ENCODE measurements around the gene CEP41. TPM values are rescaled to one million over a fixed set of nuclear protein-coding genes. Genes with fewer than 3 reads are reported as not detected.

The CEP41 gene
- total RNA-seq, 1 donor from 2014 or later: 16.4 TPM

DNA sequence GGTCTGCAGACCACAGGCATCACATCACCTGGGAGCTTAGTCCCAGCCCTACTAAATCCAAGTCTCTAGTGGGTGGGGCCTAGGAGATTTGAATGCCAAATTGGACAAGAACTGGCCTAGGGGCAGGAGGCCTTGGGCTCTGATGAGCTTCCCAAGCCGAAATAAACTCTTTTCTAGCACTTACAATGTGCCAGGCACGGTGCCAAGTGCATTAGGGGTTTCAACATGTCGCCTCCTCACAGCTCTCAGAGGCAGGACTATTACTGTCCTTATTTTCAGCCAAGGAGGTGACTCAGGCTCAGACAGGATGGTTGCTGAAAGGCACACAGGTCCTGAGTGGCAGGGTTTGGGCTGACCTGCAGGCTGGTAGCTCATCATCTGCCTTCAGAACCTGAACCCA lies 69.8 kb downstream of the CEP41 start:
- peak overlapping the region; percentile 98 for H3K27ac Mint-ChIP-seq (ENCODE audit: unreplicated experiment)
- peaks cover 4% of the 10 kb centered on the region for H3K9me3 Mint-ChIP-seq (ENCODE audit: unreplicated experiment)
- peaks cover 73% of the 10 kb centered on the region for H3K4me1 Mint-ChIP-seq (ENCODE audit: unreplicated experiment)
- H3K27me3 Mint-ChIP-seq (ENCODE audit: unreplicated experiment): no peaks in the 10 kb centered on the region
- no peak for DNase-seq (ENCODE audit: extremely low spot score, unreplicated experiment)
- TF ChIP-seq, protein P1, sequence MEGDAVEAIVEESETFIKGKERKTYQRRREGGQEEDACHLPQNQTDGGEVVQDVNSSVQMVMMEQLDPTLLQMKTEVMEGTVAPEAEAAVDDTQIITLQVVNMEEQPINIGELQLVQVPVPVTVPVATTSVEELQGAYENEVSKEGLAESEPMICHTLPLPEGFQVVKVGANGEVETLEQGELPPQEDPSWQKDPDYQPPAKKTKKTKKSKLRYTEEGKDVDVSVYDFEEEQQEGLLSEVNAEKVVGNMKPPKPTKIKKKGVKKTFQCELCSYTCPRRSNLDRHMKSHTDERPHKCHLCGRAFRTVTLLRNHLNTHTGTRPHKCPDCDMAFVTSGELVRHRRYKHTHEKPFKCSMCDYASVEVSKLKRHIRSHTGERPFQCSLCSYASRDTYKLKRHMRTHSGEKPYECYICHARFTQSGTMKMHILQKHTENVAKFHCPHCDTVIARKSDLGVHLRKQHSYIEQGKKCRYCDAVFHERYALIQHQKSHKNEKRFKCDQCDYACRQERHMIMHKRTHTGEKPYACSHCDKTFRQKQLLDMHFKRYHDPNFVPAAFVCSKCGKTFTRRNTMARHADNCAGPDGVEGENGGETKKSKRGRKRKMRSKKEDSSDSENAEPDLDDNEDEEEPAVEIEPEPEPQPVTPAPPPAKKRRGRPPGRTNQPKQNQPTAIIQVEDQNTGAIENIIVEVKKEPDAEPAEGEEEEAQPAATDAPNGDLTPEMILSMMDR (IDR thresholded peaks at IDR 0.05): no peak
- no peak overlapping the region for H3K4me3 Mint-ChIP-seq (ENCODE audit: unreplicated experiment)
- peaks cover 3% of the 10 kb centered on the region for H3K36me3 Mint-ChIP-seq (ENCODE audit: unreplicated experiment)

DNA sequence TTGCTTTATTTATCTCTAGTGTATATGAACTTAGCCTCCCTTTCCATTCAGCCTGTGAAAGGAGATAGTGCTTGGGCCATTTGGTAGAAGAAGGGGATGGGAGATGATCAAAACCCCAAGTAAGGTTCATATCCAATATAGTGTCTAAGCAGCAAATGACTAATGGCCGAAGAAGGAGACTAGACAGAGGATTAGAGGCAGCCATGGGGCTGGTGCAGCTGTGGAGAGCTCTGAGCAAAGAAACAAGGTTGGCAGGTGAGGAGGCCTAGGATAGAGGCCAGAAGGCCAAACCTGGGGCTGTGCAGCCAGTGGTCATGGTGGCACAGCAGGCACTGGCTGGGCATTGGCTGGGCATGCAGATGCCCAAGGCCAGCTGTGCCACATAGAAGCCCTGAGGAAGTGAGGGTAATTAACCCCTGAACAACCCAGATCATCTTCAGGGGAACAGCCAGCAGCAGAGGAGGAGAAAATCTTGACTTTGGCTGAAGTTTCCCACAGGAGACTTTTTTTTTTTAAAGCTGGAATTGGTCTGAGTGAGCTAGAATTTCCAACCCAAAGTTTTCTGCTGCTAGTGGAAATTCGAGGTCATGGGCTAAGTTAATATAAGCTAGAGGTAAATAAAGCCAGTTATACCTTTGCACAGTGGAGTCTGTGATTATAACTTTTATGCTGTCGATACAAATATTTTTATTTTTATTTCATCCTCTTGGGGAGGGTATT lies 70.8 kb downstream of the CEP41 start:
- H3K9me3 Mint-ChIP-seq (ENCODE audit: unreplicated experiment): peaks cover 4% of the 10 kb centered on the region
- H3K4me3 Mint-ChIP-seq (ENCODE audit: unreplicated experiment): peak overlapping the region; percentile 9
- H3K4me1 Mint-ChIP-seq (ENCODE audit: unreplicated experiment): peaks cover 79% of the 10 kb centered on the region
- peak overlapping the region; percentile 78 for H3K27ac Mint-ChIP-seq (ENCODE audit: unreplicated experiment)
- TF ChIP-seq, protein P1 (IDR thresholded peaks at IDR 0.05): no peak
- DNase-seq (ENCODE audit: extremely low spot score, unreplicated experiment): no peak
- H3K36me3 Mint-ChIP-seq (ENCODE audit: unreplicated experiment): peaks cover 3% of the 10 kb centered on the region
- H3K27me3 Mint-ChIP-seq (ENCODE audit: unreplicated experiment): no peaks in the 10 kb centered on the region

DNA sequence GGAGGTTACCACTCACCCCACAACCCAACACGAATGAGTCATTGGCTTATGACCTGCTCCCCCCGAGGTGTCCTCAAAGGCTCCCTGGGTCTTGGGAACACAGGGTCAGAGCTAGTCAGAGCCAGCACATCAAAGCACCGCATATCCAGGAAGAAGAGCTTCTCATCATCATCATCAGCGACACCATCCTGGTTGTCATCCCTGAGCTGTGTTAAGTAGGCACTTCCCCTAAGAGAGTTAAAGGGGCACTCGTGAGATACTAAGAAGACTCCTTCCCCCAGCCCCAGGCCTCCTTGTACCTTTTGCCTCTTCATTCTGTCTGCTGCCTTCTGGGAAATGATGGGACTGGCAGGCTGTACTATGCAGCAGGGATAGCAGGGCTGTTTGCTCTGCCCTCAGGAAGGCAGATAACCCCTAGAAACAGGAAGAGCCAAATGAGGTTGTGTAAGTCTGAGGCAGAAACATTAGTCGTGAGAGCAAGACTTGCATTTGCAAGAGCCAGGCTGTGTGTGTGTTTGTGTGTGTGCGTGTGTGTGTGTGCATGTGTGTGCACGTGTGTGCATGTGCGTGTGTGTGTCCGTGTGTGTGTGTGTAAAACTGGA lies 71.6 kb downstream of the CEP41 start:
- no peaks in the 10 kb centered on the region for H3K27me3 Mint-ChIP-seq (ENCODE audit: unreplicated experiment)
- H3K27ac Mint-ChIP-seq (ENCODE audit: unreplicated experiment): peak overlapping the region; percentile 78
- DNase-seq (ENCODE audit: extremely low spot score, unreplicated experiment): no peak
- peaks cover 4% of the 10 kb centered on the region for H3K9me3 Mint-ChIP-seq (ENCODE audit: unreplicated experiment)
- H3K4me1 Mint-ChIP-seq (ENCODE audit: unreplicated experiment): peaks cover 71% of the 10 kb centered on the region
- peaks cover 3% of the 10 kb centered on the region for H3K36me3 Mint-ChIP-seq (ENCODE audit: unreplicated experiment)
- H3K4me3 Mint-ChIP-seq (ENCODE audit: unreplicated experiment): peak overlapping the region; percentile 3
- TF ChIP-seq, protein P1 (IDR thresholded peaks at IDR 0.05): no peak

DNA sequence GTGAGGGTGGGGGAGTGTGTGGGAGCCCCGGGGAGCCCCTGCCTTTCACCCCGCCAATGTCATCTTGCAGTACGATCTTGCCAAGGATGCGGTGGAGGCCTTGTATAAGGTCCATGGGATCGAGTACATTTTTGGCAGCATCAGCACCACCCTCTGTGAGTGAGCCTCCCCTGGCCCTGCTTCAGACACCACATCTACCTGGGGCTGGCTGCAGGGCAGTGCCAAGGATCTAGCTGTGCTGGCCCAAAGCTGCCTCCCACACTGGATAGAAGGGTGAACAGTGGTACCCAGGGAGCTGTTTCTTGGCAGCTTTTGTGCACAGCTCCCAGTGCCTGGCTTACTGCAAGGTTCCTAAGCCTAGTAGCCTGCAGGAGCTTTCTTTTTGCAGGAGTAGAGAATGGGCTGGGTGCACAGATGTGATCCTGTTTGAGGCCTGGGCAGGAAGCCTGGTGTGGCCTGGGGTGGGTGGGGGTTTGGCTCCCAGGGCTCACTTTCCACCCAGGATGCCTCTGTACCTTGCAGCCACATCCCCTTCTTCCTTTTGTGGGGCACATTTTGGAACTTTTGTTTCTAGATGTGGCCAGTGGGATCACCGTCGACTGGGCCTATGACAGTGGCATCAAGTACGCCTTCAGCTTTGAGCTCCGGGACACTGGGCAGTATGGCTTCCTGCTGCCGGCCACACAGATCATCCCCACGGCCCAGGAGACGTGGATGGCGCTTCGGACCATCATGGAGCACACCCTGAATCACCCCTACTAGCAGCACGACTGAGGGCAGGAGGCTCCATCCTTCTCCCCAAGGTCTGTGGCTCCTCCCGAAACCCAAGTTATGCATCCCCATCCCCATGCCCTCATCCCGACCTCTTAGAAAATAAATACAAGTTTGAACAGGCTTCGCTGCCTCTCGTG lies 72.7 kb downstream of the CEP41 start:
- Mint-ChIP-seq H3K36me3 (ENCODE audit: unreplicated experiment) (peaks cover 3% of the 10 kb centered on the region), H3K9me3 (ENCODE audit: unreplicated experiment) (peaks cover 4% of the 10 kb centered on the region), H3K27ac (ENCODE audit: unreplicated experiment) (no peak overlapping the region), H3K4me3 (ENCODE audit: unreplicated experiment) (no peak overlapping the region), H3K27me3 (ENCODE audit: unreplicated experiment) (no peaks in the 10 kb centered on the region), H3K4me1 (ENCODE audit: unreplicated experiment) (peaks cover 71% of the 10 kb centered on the region)
- TF ChIP-seq, protein P1 (IDR thresholded peaks at IDR 0.05): no peak
- DNase-seq (ENCODE audit: extremely low spot score, unreplicated experiment): no peak
